Hematopoietic multipotent progenitor cell treated with erythropoietin and hydrocortisone succinate and interleukin-3 and kit ligand, for 6 days (in vitro differentiated cells): ENCODE data around the gene NPIPB2.
A peak's percentile ranks its signal among the peaks of the same experiment; 100 is the strongest.

Source experiments
- DNase-seq: peaks from one replicate; pipeline ENCODE4 v3.0.0-alpha.2; 2015

The NPIPB2 gene

GRCh38 chr16:11896486-11897176, 45.2 kb downstream of the NPIPB2 start:
- DNase-seq: no peak

DNA sequence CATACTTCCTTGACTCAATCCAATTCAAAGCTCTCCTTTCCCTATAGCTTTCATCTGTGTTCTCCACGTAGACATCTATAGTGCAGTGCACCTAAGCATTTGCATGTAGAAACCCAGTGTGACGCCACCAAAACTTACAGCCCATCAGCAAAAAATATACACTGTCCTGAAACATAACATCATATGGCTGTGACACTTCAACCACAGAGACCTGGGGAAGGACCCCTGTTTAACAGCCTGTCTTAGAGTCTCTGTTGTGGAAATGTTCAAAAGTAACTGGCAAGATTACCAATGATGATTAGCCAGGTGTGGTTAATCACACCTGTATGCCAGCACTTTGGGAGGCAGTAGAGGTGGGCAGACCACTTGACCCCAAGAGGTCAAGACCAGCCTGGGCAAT, 48.3 kb downstream of the NPIPB2 start:
- no peak for DNase-seq

DNA sequence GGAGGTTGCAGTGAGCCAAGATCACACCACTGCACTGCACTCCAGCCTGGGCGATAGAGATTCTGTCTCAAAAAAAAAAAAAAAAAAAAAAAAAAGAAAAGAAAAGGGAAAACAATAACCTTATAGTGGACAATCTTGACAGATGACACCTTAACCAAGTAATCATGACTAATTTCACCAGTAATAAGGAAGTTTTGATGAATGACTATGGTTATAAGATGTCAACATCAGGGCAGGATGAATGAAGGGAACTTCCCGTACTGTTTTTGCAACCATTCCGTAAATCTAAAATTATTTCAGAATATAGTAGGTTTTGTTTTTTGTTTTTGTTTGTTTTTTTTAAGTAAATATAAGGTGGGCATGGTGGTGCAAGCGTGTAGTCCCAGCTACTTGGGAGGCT, 49.1 kb downstream of the NPIPB2 start:
- DNase-seq: no peak

DNA sequence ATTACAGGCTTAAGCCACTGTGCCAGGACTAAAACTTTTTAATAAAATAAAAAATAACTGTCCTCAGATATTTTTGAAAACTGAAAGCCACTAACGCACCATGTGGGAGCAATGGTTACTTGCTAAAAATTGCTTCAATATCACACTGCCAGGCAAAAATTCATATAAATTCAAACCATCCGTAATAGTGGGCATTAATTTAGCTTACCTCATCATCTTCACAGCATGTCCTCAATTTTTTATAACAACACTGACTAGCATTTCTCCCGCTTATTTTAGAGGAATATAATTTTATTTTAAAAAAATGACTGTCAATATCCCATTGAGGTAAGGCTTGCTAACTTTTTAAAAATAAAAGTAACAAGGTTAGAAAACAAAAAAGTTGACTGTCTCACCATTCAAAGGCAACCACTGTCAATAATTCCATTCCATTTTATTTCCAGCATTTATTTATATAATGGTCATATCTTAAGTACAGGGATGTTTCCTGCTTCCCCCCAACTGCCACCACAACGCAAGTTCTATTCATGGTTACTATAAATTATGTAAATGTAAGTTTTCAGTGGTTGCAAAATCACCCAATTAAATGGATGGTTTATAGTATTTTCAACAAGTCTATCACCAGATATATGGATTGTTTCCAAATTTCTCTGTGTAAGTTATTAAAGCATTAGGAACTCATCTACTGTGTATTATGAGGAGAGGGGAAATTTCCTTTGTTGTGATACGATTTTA, 51.4 kb downstream of the NPIPB2 start:
- DNase-seq: no peak

DNA sequence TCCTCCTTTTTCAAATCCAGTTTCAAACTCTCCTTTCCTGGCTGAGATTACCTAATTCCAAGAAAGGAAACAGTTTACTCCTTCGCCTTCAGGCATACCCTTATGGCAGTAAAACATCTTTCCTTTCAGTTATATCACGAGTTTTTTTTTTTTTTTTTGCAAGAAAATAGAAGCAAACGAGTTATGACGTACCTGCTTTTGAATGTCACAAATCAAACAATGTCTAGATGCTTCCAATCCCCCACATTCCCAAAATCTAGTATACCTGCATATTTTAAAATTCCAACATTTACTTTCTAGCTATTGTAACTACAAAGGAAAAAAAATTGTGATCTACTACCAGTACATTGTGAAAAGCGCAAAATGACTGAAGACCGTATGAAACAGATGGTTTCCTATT, 55.0 kb downstream of the NPIPB2 start:
- DNase-seq: no peak

GRCh38 chr16:11884035-11884434, 57.8 kb downstream of the NPIPB2 start:
- no peak for DNase-seq

DNA sequence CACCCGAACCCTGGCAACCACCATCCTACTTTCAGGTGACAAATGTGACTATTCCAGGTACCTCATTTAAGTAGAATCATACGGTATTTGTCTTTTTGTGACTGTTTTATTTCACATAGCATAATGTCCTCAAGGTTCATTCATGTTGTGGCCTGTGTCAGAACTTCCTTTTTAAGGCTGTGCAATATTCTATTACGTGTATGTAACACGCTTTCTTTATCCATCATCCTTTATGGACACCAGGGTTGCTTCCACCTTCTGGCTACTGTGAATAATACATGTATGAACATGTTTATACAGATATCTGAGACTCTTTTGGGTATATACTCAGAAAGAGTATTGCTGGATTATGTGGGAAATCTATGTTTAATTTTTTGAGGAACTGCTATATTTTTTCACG, 61.8 kb downstream of the NPIPB2 start:
- peak; percentile 27 for DNase-seq

DNA sequence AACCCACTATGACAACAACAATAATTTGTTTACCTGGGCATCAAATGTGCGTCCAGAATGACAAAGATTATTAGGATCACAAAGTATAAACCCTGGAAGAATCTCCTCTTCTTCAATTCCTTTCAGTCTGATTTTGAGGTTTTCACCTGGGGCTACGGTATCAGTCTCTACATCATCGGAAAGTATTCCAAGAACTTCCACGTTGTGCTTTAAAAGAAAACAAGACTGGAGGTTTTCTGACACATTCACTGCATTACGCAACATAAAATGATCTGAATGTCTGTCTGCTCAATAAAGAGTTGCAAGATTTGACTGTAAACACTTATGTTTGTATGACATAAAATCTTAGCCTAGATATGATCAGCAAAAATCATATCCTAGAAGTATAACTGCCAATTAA, 64.5 kb downstream of the NPIPB2 start:
- no peak for DNase-seq
